ENCODE results near the gene C1orf87.

Gene C1orf87

GRCh38 chr1:60008500-60008899 lies 65.1 kb downstream of the C1orf87 start:
- Histone ChIP-seq H3K27me3 (ENCODE audit: insufficient read depth, poor library complexity, severe bottlenecking) (no peaks in the 10 kb centered on the region), H3K4me3 (replicated peaks; ENCODE audit: insufficient read depth, low read length) (no peak overlapping the region), H3K27ac (replicated peaks) (no peak overlapping the region)
- TF ChIP-seq, protein P1, sequence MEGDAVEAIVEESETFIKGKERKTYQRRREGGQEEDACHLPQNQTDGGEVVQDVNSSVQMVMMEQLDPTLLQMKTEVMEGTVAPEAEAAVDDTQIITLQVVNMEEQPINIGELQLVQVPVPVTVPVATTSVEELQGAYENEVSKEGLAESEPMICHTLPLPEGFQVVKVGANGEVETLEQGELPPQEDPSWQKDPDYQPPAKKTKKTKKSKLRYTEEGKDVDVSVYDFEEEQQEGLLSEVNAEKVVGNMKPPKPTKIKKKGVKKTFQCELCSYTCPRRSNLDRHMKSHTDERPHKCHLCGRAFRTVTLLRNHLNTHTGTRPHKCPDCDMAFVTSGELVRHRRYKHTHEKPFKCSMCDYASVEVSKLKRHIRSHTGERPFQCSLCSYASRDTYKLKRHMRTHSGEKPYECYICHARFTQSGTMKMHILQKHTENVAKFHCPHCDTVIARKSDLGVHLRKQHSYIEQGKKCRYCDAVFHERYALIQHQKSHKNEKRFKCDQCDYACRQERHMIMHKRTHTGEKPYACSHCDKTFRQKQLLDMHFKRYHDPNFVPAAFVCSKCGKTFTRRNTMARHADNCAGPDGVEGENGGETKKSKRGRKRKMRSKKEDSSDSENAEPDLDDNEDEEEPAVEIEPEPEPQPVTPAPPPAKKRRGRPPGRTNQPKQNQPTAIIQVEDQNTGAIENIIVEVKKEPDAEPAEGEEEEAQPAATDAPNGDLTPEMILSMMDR (IDR thresholded peaks at IDR 0.05; ENCODE audit: insufficient read depth, low read length): no peak
- TF ChIP-seq SPI1 (IDR thresholded peaks at IDR 0.05; ENCODE audit: borderline replicate concordance, low read depth) (no peak), GABPA (IDR thresholded peaks at IDR 0.05; ENCODE audit: low read depth) (no peak), POLR2AphosphoS5 (IDR thresholded peaks at IDR 0.05; ENCODE audit: low read depth) (no peak)
- TF ChIP-seq, protein P2, sequence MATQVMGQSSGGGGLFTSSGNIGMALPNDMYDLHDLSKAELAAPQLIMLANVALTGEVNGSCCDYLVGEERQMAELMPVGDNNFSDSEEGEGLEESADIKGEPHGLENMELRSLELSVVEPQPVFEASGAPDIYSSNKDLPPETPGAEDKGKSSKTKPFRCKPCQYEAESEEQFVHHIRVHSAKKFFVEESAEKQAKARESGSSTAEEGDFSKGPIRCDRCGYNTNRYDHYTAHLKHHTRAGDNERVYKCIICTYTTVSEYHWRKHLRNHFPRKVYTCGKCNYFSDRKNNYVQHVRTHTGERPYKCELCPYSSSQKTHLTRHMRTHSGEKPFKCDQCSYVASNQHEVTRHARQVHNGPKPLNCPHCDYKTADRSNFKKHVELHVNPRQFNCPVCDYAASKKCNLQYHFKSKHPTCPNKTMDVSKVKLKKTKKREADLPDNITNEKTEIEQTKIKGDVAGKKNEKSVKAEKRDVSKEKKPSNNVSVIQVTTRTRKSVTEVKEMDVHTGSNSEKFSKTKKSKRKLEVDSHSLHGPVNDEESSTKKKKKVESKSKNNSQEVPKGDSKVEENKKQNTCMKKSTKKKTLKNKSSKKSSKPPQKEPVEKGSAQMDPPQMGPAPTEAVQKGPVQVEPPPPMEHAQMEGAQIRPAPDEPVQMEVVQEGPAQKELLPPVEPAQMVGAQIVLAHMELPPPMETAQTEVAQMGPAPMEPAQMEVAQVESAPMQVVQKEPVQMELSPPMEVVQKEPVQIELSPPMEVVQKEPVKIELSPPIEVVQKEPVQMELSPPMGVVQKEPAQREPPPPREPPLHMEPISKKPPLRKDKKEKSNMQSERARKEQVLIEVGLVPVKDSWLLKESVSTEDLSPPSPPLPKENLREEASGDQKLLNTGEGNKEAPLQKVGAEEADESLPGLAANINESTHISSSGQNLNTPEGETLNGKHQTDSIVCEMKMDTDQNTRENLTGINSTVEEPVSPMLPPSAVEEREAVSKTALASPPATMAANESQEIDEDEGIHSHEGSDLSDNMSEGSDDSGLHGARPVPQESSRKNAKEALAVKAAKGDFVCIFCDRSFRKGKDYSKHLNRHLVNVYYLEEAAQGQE (IDR thresholded peaks at IDR 0.05; ENCODE audit: insufficient replicate concordance, low read depth): no peak
- no peak for DNase-seq (ENCODE audit: low read depth in 1 of 2, low spot score in 1 of 2)

GRCh38 chr1:60000625-60001024 lies 72.9 kb downstream of the C1orf87 start:
- no peak for DNase-seq (ENCODE audit: low read depth in 1 of 2, low spot score in 1 of 2)
- Histone ChIP-seq H3K4me3 (replicated peaks; ENCODE audit: insufficient read depth, low read length) (no peak overlapping the region), H3K27ac (replicated peaks) (no peak overlapping the region), H3K27me3 (ENCODE audit: insufficient read depth, poor library complexity, severe bottlenecking) (no peaks in the 10 kb centered on the region)
- TF ChIP-seq, protein P2 (IDR thresholded peaks at IDR 0.05; ENCODE audit: insufficient replicate concordance, low read depth): no peak
- TF ChIP-seq, protein P1 (IDR thresholded peaks at IDR 0.05; ENCODE audit: insufficient read depth, low read length): no peak
- TF ChIP-seq POLR2AphosphoS5 (IDR thresholded peaks at IDR 0.05; ENCODE audit: low read depth): no peak

GRCh38 chr1:59999746-60000145 lies 73.8 kb downstream of the C1orf87 start:
- DNase-seq (ENCODE audit: low read depth in 1 of 2, low spot score in 1 of 2): no peak
- H3K4me3 ChIP-seq (replicated peaks; ENCODE audit: insufficient read depth, low read length): no peak overlapping the region
- no peak overlapping the region for H3K27ac ChIP-seq (replicated peaks)
- TF ChIP-seq SPI1 (IDR thresholded peaks at IDR 0.05; ENCODE audit: borderline replicate concordance, low read depth) (no peak), GABPA (IDR thresholded peaks at IDR 0.05; ENCODE audit: low read depth) (no peak), POLR2AphosphoS5 (IDR thresholded peaks at IDR 0.05; ENCODE audit: low read depth) (no peak)
- TF ChIP-seq, protein P2 (IDR thresholded peaks at IDR 0.05; ENCODE audit: insufficient replicate concordance, low read depth): no peak
- TF ChIP-seq, protein P1 (IDR thresholded peaks at IDR 0.05; ENCODE audit: insufficient read depth, low read length): no peak
- no peaks in the 10 kb centered on the region for H3K27me3 ChIP-seq (ENCODE audit: insufficient read depth, poor library complexity, severe bottlenecking)

All from HL-60 (cell line).